Measurements from ENCODE around the gene PLA2G15. TPM values are rescaled to one million over a fixed set of nuclear protein-coding genes. Genes with fewer than 3 reads are reported as not detected.

Gene PLA2G15
- total RNA-seq, 3 donors from 2014 or later (not counting 1 experiment from before 2014, with no cell fraction given), result 5.6 to 13.0 (median 12.7) TPM

DNA sequence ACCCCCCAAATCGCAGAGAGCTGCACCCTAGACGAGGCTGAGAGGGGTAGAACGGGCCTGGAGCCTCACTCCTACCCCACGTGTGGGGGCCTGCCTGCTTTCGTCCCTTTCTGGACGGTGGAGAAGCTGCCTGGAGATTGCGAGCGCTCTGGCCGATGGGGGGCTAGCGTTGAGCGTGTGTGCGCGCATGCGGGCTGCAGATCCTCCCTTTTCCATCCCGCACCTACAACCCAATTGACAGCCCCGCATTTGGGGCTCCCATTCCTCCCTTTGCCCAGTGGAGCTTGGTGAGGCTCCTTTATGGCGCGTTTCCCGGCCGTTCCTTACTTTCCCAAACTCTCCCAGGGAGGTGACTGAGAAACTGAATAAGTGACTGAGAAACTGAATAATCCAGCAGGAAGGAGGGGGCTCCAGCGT lies 8.3 kb upstream of the PLA2G15 start:
- Histone ChIP-seq H3K36me3 (ENCODE audit: control insufficient read depth, insufficient read depth, low read length) (no peaks in the 10 kb centered on the region), H3K9me3 (ENCODE audit: control insufficient read depth, insufficient read depth, low read length) (no peaks in the 10 kb centered on the region), H3K27ac (ENCODE audit: low read length) (no peak overlapping the region), H3K4me1 (ENCODE audit: control insufficient read depth, insufficient read depth, low read length) (peaks cover 41% of the 10 kb centered on the region), H3K27me3 (ENCODE audit: control insufficient read depth, insufficient read depth, low read length) (no peaks in the 10 kb centered on the region), H3K4me3 (ENCODE audit: low read length) (peak overlapping the region; percentile 70)
- DNase-seq (no peak), ATAC-seq (peak in 2 of 3 donors; percentile 18 to 22)
- Mint-ChIP-seq H3K27me3 (ENCODE audit: low read depth in 2 of 2) (no peaks in the 10 kb centered on the region), H3K27ac (peak overlapping the region; percentile 74 to 86), H3K4me3 (peak overlapping the region; percentile 98), H3K36me3 (no peaks in the 10 kb centered on the region), H3K4me1 (peaks cover 25 to 42% of the 10 kb centered on the region in 2 donors), H3K9me3 (no peaks in the 10 kb centered on the region)
- intact Hi-C loops (cut with micrococcal nuclease), result no loop called here
- TF ChIP-seq CTCF (IDR thresholded peaks at IDR 0.05), result no peak
- 6% methylated on average over 21 of the region's 21 CpGs for WGBS (ENCODE audit: insufficient coverage)

DNA sequence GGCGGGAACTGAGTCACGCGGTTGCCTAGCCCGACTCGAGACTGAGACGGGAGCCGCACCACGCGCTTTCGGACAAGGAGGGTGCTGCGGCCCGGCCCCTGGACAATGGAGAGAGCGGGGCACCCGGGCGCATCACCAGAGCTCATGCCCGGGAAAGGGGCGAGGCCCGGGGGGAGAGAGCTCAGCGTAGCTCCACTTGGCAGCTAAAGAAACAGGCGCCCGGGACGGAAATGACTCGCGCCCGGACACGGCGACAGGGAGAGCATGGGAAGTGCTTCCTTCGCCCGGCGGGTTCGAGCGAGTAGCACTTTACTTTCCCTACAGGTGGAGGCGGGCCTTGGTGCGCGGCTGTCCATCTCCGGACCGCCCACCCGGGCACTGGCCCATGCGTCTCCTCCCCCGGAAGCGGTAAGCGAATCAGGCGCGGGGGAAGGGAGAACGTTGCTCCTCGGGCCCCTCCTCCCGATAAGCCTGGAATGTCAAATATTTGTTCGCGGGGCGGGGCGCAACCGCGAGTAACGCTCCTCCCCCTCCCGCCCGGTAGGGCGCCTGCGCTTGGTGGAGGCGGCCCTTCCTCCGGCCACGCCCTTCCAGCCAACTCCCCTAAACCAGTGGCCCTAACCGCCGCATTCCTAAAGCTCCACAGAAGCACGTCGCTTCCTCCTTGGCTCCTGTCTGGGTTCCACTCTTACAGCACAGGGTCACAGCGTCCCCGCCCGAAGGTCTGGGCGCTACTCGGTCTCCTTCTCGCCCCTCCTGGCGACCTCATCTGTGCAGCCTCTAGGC lies 7.7 kb upstream of the PLA2G15 start:
- Mint-ChIP-seq H3K9me3 (no peaks in the 10 kb centered on the region), H3K27me3 (ENCODE audit: low read depth in 2 of 2) (no peaks in the 10 kb centered on the region), H3K4me1 (peaks cover 25 to 42% of the 10 kb centered on the region in 2 donors), H3K4me3 (peak overlapping the region; percentile 98), H3K27ac (peak overlapping the region; percentile 74 to 86), H3K36me3 (no peaks in the 10 kb centered on the region)
- H3K9me3 ChIP-seq (ENCODE audit: control insufficient read depth, insufficient read depth, low read length), result no peaks in the 10 kb centered on the region
- intact Hi-C loops (cut with micrococcal nuclease), result no loop called here
- H3K4me3 ChIP-seq (ENCODE audit: low read length), result peak overlapping the region; percentile 70
- DNase-seq, result peak; percentile 72 to 93
- under 1% methylated on average over 72 of the region's 72 CpGs for WGBS (ENCODE audit: insufficient coverage)
- H3K36me3 ChIP-seq (ENCODE audit: control insufficient read depth, insufficient read depth, low read length), result no peaks in the 10 kb centered on the region
- peak overlapping the region; percentile 27 for H3K27ac ChIP-seq (ENCODE audit: low read length)
- peak; percentile 78 to 89 (median 83) for ATAC-seq
- H3K27me3 ChIP-seq (ENCODE audit: control insufficient read depth, insufficient read depth, low read length), result no peaks in the 10 kb centered on the region
- no peak for TF ChIP-seq CTCF (IDR thresholded peaks at IDR 0.05)
- H3K4me1 ChIP-seq (ENCODE audit: control insufficient read depth, insufficient read depth, low read length), result peaks cover 41% of the 10 kb centered on the region

- Mint-ChIP-seq H3K9me3 (no peaks in the 10 kb centered on the region), H3K27me3 (ENCODE audit: low read depth in 2 of 2) (no peaks in the 10 kb centered on the region)
- ATAC-seq, result peak in 2 of 3 donors; percentile 5 to 17
Measured at GRCh38 chr16:68238029-68238345, 7.2 kb upstream of the PLA2G15 start.

More at GRCh38 chr16:68238029-68238345, 7.2 kb upstream of the PLA2G15 start:
- Histone ChIP-seq H3K36me3 (ENCODE audit: control insufficient read depth, insufficient read depth, low read length) (no peaks in the 10 kb centered on the region), H3K4me3 (ENCODE audit: low read length) (peak overlapping the region; percentile 70), H3K4me1 (ENCODE audit: control insufficient read depth, insufficient read depth, low read length) (peaks cover 41% of the 10 kb centered on the region), H3K9me3 (ENCODE audit: control insufficient read depth, insufficient read depth, low read length) (no peaks in the 10 kb centered on the region), H3K27me3 (ENCODE audit: control insufficient read depth, insufficient read depth, low read length) (no peaks in the 10 kb centered on the region), H3K27ac (ENCODE audit: low read length) (peak overlapping the region; percentile 27)
- peaks cover 25 to 42% of the 10 kb centered on the region in 2 donors for H3K4me1 Mint-ChIP-seq
- 9% methylated on average over 18 of the region's 20 CpGs for WGBS (ENCODE audit: insufficient coverage)
- peak overlapping the region; percentile 98 for H3K4me3 Mint-ChIP-seq
- intact Hi-C loops (cut with micrococcal nuclease), result no loop called here
- DNase-seq, result no peak
- no peaks in the 10 kb centered on the region for H3K36me3 Mint-ChIP-seq
- peak overlapping the region; percentile 74 to 86 for H3K27ac Mint-ChIP-seq
- TF ChIP-seq CTCF (IDR thresholded peaks at IDR 0.05), result no peak
